ENCODE data around the gene KRTAP9-8.
"Not testable (repeated sequence)": the region's sequence is repeated elsewhere in the genome, so short reads cannot be mapped to it uniquely, and the experiment has no call there.

KRTAP9-8 gene

GRCh38 chr17:41255381-41256290, 17.8 kb downstream of the KRTAP9-8 start, which contains the start of gene KRTAP9-9:
TSS of gene KRTAP9-9 (plus strand) at chr17:41255384.
- DNase-seq (ENCODE audit: extremely low read depth in 1 of 2, low read depth in 1 of 2), result not testable (repeated sequence)

DNA sequence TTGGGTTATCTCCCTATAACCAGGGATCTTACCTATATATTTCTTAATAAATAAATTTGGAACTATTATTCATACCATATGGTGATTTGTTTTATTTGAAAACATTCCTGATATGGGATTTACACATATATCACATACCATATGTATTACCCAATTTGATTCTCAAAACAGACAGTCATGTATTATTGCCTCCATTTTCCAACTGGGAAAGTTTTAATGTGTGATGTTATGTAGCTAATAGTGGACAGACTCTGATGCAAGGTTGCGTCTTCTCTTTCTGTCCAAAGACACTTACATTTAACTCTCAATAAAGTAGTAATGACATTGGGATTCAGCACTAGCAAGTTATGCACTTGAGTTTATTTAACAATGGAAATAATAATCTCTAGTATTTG, 18.5 kb downstream of the KRTAP9-8 start:
- no peak for DNase-seq (ENCODE audit: extremely low read depth in 1 of 2, low read depth in 1 of 2)

DNA sequence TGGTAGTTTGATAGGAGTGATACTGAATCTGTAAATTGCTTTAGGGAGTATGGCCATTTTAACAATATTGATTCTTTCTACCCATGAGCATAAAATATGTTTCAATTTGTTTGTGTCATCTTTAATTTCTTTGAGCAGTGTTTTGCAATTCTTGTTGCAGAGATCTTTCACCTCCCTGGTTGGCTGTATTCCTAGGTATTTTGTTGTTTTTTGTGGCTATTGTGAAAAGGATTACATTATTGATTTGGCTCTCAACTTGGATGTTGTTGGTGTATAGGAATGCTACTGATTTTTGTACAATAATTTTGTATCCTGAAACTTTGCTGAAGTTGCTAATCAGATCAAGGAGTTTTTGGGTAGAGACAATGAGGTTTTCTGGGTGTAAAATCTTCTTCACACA, 20.6 kb downstream of the KRTAP9-8 start:
- DNase-seq (ENCODE audit: extremely low read depth in 1 of 2, low read depth in 1 of 2), result no peak

- no peak for DNase-seq (ENCODE audit: extremely low read depth in 1 of 2, low read depth in 1 of 2)
These were observed 25.4 kb downstream of the KRTAP9-8 start for GRCh38 chr17:41263212-41263611.

- DNase-seq (ENCODE audit: extremely low read depth in 1 of 2, low read depth in 1 of 2), result no peak
These were observed 26.8 kb downstream of the KRTAP9-8 start for GRCh38 chr17:41264599-41264998.

GRCh38 chr17:41265078-41265477, 27.3 kb downstream of the KRTAP9-8 start, which contains the start of gene KRTAP9-6:
TSS of gene KRTAP9-6 (plus strand) at chr17:41265378. CDS start at chr17:41265378, 0 bp downstream.
- no peak for DNase-seq (ENCODE audit: extremely low read depth in 1 of 2, low read depth in 1 of 2)

GRCh38 chr17:41267711-41268110, 29.9 kb downstream of the KRTAP9-8 start:
- no peak for DNase-seq (ENCODE audit: extremely low read depth in 1 of 2, low read depth in 1 of 2)

DNA sequence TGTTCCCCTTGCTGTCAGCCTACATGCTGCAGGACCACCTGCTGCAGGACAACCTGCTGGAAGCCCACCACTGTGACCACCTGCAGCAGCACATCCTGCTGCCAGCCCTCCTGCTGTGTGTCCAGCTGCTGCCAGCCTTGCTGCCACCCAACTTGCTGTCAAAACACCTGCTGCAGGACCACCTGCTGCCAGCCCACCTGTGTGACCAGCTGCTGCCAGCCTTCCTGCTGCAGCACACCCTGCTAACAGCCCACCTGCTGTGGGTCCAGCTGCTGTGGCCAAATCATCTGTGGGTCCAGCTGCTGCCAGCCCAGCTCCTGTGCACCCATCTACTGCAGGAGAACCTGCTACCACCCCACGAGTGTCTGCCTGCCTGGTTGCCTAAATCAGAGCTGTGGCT, 33.5 kb downstream of the KRTAP9-8 start:
- DNase-seq (ENCODE audit: extremely low read depth in 1 of 2, low read depth in 1 of 2), result not testable (repeated sequence)

DNA sequence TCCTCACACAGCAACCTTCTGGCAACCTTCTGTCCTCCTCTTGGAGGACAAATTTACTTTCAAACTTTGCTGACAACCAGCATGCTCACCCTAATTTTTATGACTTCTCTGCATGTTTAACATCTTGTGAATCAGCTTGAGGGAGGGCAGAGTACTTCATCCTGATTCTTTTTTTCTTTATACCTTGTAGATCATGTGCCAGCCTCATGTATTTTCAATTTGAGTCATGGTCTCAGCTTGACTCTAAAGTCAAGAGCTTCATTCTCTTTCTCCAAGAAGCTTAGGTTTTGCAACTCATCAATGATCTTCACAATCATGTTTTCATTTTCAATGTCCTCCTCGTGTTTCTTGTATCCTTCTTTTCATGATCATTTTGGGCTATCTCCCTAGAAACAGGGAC, 34.1 kb downstream of the KRTAP9-8 start:
- no peak for DNase-seq (ENCODE audit: extremely low read depth in 1 of 2, low read depth in 1 of 2)

GRCh38 chr17:41275648-41276190, 37.9 kb downstream of the KRTAP9-8 start, which contains the start of gene KRTAP9-7:
TSS of gene KRTAP9-7 (plus strand) at chr17:41275698. CDS start at chr17:41275698, 0 bp downstream.
- DNase-seq (ENCODE audit: extremely low read depth in 1 of 2, low read depth in 1 of 2), result not testable (repeated sequence)

GRCh38 chr17:41278176-41278955, 40.6 kb downstream of the KRTAP9-8 start:
- no peak for DNase-seq (ENCODE audit: extremely low read depth in 1 of 2, low read depth in 1 of 2)

DNA sequence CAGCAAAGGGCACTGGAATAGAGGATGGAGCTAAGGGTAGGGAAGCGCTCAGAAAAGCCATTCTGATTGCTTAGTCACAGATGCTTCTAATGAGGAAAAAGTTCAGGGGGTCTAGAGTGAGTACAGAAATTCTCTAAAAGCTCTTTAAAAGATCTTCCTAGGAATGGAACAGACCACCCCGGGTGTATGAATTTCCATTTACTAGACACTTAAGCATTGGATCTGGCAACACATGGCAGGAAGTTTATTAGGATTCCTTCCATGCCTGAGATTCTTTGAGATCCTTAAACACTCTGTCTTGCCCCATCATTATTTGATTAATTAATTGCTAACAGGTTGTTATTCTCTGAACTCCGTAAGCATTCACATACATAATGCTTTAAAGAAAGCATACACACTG, 46.2 kb downstream of the KRTAP9-8 start:
- no peak for DNase-seq (ENCODE audit: extremely low read depth in 1 of 2, low read depth in 1 of 2)

- DNase-seq (ENCODE audit: extremely low read depth in 1 of 2, low read depth in 1 of 2), result no peak
These were observed 46.7 kb downstream of the KRTAP9-8 start for GRCh38 chr17:41284546-41284945.

DNA sequence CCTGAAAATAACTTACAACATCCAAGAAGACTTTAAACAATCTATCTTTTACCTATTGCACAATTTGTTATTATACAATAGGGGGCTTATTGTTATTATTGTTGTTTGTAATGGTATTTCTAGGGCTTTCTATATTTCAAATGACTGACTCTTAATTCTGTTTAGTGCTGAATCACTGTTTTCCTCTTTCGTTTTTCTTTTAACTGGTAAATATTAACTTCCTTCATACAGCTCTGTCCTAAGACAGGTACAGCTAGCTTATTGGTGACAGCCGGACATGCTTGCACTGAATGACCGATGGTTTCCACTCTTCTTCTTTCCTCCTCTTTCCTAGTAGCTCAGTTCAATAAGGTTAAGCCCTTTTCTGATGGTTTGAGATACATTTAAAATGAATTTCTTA, 49.3 kb downstream of the KRTAP9-8 start:
- DNase-seq (ENCODE audit: extremely low read depth in 1 of 2, low read depth in 1 of 2), result no peak

Measured in stimulated activated CD8-positive, alpha-beta memory T cell treated with anti-CD3 and anti-CD28 coated beads, Interleukin-7, amount 100 ng/mL, for 48 hours (primary cell).